Measurements from ENCODE around the gene TMEM30A.

TMEM30A gene

GRCh38 chr6:75300531-75300855 lies 15.9 kb upstream of the TMEM30A start:
- Histone ChIP-seq H3K4me1 (ENCODE audit: control insufficient read depth, insufficient read depth, low read length) (no peaks in the 10 kb centered on the region), H3K27ac (ENCODE audit: extremely low read depth, low read depth, low read length) (no peak overlapping the region), H3K36me3 (ENCODE audit: control insufficient read depth in 2 of 2, insufficient read depth in 1 of 2, low read length in 2 of 2) (no peaks in the 10 kb centered on the region), H3K4me3 (ENCODE audit: low read depth, low read length) (no peak overlapping the region), H3K9me3 (ENCODE audit: control insufficient read depth, insufficient read depth, low read depth, low read length) (no peaks in the 10 kb centered on the region)
- POLR2A ChIA-PET, result interaction anchor here (0.7 to 1.5 kb wide), 3 partner anchors 10 to 224 kb away, joined by 3 to 4 read pairs (median 3); partner anchors contain the start of gene TMEM30A
- TF ChIP-seq ZNF366 (tag by site-specific recombination; conservative IDR thresholded peaks at IDR 0.05) (no peak), ZNF26 (tag by site-specific recombination; IDR thresholded peaks at IDR 0.05) (no peak), ZNF626 (tag by site-specific recombination; IDR thresholded peaks at IDR 0.05) (no peak), ZNF404 (tag by site-specific recombination; IDR thresholded peaks at IDR 0.05) (no peak), PRDM4 (tag by site-specific recombination; IDR thresholded peaks at IDR 0.05) (no peak)
- CTCF ChIA-PET, result interaction anchor here (0.7 to 9.1 kb wide), 7 partner anchors 14 to 225 kb away, joined by 3 to 86 read pairs (median 3); no protein-coding TSS in a partner anchor

- H3K9me3 ChIP-seq (ENCODE audit: control insufficient read depth, insufficient read depth, low read depth, low read length), result no peaks in the 10 kb centered on the region
- H3K27ac ChIP-seq (ENCODE audit: extremely low read depth, low read depth, low read length), result no peak overlapping the region
- H3K4me3 ChIP-seq (ENCODE audit: low read depth, low read length), result no peak overlapping the region
- ChIA-PET CTCF (interaction anchor here (0.6 to 9.1 kb wide), 8 partner anchors 14 to 226 kb away, joined by 3 to 86 read pairs (median 3); no protein-coding TSS in a partner anchor), POLR2A (interaction anchor here (1.2 kb wide), 1 partner anchor 15 kb away, joined by 3 read pairs; the partner anchor contains the start of gene TMEM30A)
- no peaks in the 10 kb centered on the region for H3K36me3 ChIP-seq (ENCODE audit: control insufficient read depth in 2 of 2, insufficient read depth in 1 of 2, low read length in 2 of 2)
- no peaks in the 10 kb centered on the region for H3K4me1 ChIP-seq (ENCODE audit: control insufficient read depth, insufficient read depth, low read length)
- no peak for TF ChIP-seq ZNF335 (tag by site-specific recombination; conservative IDR thresholded peaks at IDR 0.05)
- TF ChIP-seq WT1 (tag by site-specific recombination; IDR thresholded peaks at IDR 0.05), result 0 out of 2 replicates have a peak, but pooled peaks have one; percentile 36
These were observed 15.4 kb upstream of the TMEM30A start for GRCh38 chr6:75299801-75300530.

GRCh38 chr6:75296811-75297779 lies 12.5 kb upstream of the TMEM30A start:
- ChIA-PET POLR2A (interaction anchor here (0.8 to 1.0 kb wide), 2 partner anchors 12 to 72 kb away, joined by 4 to 5 read pairs; partner anchors contain the start of gene TMEM30A), CTCF (interaction anchor here (0.6 to 9.1 kb wide), 40 partner anchors 8 to 1496 kb away, joined by 3 to 86 read pairs (median 4); partner anchors contain the start of gene TMEM30A)
- Histone ChIP-seq H3K4me1 (ENCODE audit: control insufficient read depth, insufficient read depth, low read length) (no peaks in the 10 kb centered on the region), H3K36me3 (ENCODE audit: control insufficient read depth in 2 of 2, insufficient read depth in 1 of 2, low read length in 2 of 2) (no peaks in the 10 kb centered on the region), H3K4me3 (ENCODE audit: low read depth, low read length) (no peak overlapping the region), H3K27ac (ENCODE audit: extremely low read depth, low read depth, low read length) (no peak overlapping the region), H3K9me3 (ENCODE audit: control insufficient read depth, insufficient read depth, low read depth, low read length) (no peaks in the 10 kb centered on the region)
- TF ChIP-seq ZNF785 (tag by site-specific recombination; IDR thresholded peaks at IDR 0.05) (no peak), GFI1B (tag by site-specific recombination; IDR thresholded peaks at IDR 0.05) (no peak), ZFP37 (tag by site-specific recombination; IDR thresholded peaks at IDR 0.05) (no peak), ZNF654 (tag by site-specific recombination; IDR thresholded peaks at IDR 0.05; ENCODE audit: low read depth) (peak; percentile 94), CTCF (tag by site-specific recombination; IDR thresholded peaks at IDR 0.05) (peak; percentile 47; the same call in 1 of the 2 replicates), KLF10 (tag by site-specific recombination; IDR thresholded peaks at IDR 0.05) (0 out of 2 replicates have a peak, but pooled peaks have one; percentile 22), ZSCAN16 (tag by site-specific recombination; IDR thresholded peaks at IDR 0.05) (no peak), ZNF660 (tag by site-specific recombination; IDR thresholded peaks at IDR 0.05) (peak; percentile 71; the same call in 1 of the 2 replicates), WT1 (tag by site-specific recombination; IDR thresholded peaks at IDR 0.05) (no peak)

All from HEK293 (cell line).